Adrenal gland (tissue), 12 donors: ENCODE measurements around the gene SMG6. TPM values are rescaled to one million over a fixed set of nuclear protein-coding genes. Genes with fewer than 3 reads are reported as not detected.

Experiments used
- DNase-seq, 7 donors: peaks; one replicate each; pipeline ENCODE4 v3.0.0-alpha.2; 2019 to 2020
- H3K27ac ChIP-seq, 5 donors: fragments of 200-600 bp; sonication (generic) in 4 of 5; 1 replicate in 3 of 5; 2 replicates in 2 of 5; pipeline versions ENCODE4 v1.5.1 to v1.8.0; 2016 to 2020; ENCODE audit warnings: mild to moderate bottlenecking in 1 of 5
- H3K27me3 ChIP-seq: fragments of 200-600 bp; 2 replicates; pipeline ENCODE4 v1.8.0; 2021
- H3K36me3 ChIP-seq, 2 donors: fragments of 200-600 bp; replicated peaks in 1 of 2; 1 replicate in 1 of 2; 2 replicates in 1 of 2; pipeline versions ENCODE4 v1.5.1 to v1.8.0; 2018 to 2022
- H3K4me1 ChIP-seq, 2 donors: fragments of 200-600 bp; replicated peaks in 1 of 2; 1 replicate in 1 of 2; 2 replicates in 1 of 2; pipeline versions ENCODE4 v1.5.1 to v1.8.0; 2018 to 2021
- H3K4me3 ChIP-seq, 4 donors: fragments of 200-600 bp; sonication (generic) in 3 of 4; one replicate each; pipeline ENCODE4 v1.5.1; 2016 to 2018
- H3K9me3 ChIP-seq, 3 donors: fragments of 200-600 bp; sonication (generic) in 1 of 3; replicated peaks in 1 of 3; 1 replicate in 2 of 3; 2 replicates in 1 of 3; pipeline versions ENCODE4 v1.5.1 to v1.8.0; 2016 to 2021
- POLR2A ChIP-seq, 2 donors: fragments of 450-650 bp; IDR thresholded peaks; one replicate each; pipeline ENCODE4 v1.6.1; 2017; ENCODE audit warnings: antibody characterized with exemption in 2 of 2, mild to moderate bottlenecking in 2 of 2, moderate library complexity in 1 of 2
- WGBS, 4 donors: extraction: QIAGEN DNeasy Blood & Tissue Kit in 2 of 4; methylation state at CpG; one replicate each; pipeline versions ENCODE4 v1.1.5 to v1.1.7; 2013 to 2017; 5-methylcytosine and 5-hydroxymethylcytosine counted together
- intact Hi-C, 2 donors: fragments of 100-400 bp; cut with DNase I; formaldehyde crosslinking; loops; one replicate each; pipeline versions ENCODE4 v1.14.1 to v1.15.0; 2022 to 2023
- polyA plus RNA-seq, 3 donors: library from polyadenylated mRNA; stranded (reverse); fragments of 200-250 nt in 2 of 3; fragments of 350-450 nt in 1 of 3; fragmentation: Illumina TruSeq in 1 of 3; extraction: RNeasy Lipid Tissue Mini Kit (QIAGEN cat#74804) in 1 of 3; gene quantifications; one replicate each; pipeline ENCODE4 v1.2.3, GENCODE V29; 2013 to 2014
- total RNA-seq, 9 donors: library from RNA; depleted of rRNA in 4 of 9; stranded (reverse); fragments of >200 nt in 4 of 9; fragments of 120-200 nt in 1 of 9; fragmentation: NEBNext Ultra II Directional in 1 of 9; extraction: Animal tissue kit (Norgen Biotek cat#: 25700) in 1 of 9; gene quantifications; one replicate each; pipeline versions ENCODE4 v1.1.0 to v1.2.4, GENCODE V29; 2013 to 2023
- TF ChIP-seq, protein P1 (sequence below), 6 experiments: fragments of 450-650 bp in 4 of 6; fragments of 200-600 bp in 2 of 6; sonication (generic) in 1 of 6; IDR thresholded peaks; 1 replicate in 5 of 6; 2 replicates in 1 of 6; pipeline versions ENCODE4 v1.5.1 to v1.8.0; 2016 to 2021; ENCODE audit warnings: antibody characterized with exemption in 6 of 6, mild to moderate bottlenecking in 2 of 6, moderate library complexity in 1 of 6
- donor health status: healthy with polysubstance abuse.
- donor health status: Bipolar disorder and iron deficiency.
- donor health status: DM: yes; HTN: yes; CAD: no.
- donor health status: DM: no; HTN: no; CAD: no.
- donor health status: DM: no; HTN: no; CAD: no.
- donor health status: DM: yes; HTN: yes; CAD: no.

The SMG6 gene
- total and polyA plus RNA-seq, 12 donors, result 15.9 to 85.1 (median 44.0) TPM

GRCh38 chr17:2158396-2158780 is 145.2 kb downstream of the SMG6 start:
- peaks cover 0 to 4% of the 10 kb centered on the region in 2 donors for H3K36me3 ChIP-seq
- no peaks in the 10 kb centered on the region for H3K27me3 ChIP-seq
- no peak for TF ChIP-seq POLR2A (IDR thresholded peaks at IDR 0.05)
- TF ChIP-seq, protein P1, sequence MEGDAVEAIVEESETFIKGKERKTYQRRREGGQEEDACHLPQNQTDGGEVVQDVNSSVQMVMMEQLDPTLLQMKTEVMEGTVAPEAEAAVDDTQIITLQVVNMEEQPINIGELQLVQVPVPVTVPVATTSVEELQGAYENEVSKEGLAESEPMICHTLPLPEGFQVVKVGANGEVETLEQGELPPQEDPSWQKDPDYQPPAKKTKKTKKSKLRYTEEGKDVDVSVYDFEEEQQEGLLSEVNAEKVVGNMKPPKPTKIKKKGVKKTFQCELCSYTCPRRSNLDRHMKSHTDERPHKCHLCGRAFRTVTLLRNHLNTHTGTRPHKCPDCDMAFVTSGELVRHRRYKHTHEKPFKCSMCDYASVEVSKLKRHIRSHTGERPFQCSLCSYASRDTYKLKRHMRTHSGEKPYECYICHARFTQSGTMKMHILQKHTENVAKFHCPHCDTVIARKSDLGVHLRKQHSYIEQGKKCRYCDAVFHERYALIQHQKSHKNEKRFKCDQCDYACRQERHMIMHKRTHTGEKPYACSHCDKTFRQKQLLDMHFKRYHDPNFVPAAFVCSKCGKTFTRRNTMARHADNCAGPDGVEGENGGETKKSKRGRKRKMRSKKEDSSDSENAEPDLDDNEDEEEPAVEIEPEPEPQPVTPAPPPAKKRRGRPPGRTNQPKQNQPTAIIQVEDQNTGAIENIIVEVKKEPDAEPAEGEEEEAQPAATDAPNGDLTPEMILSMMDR (IDR thresholded peaks at IDR 0.05), result no peak
- H3K4me3 ChIP-seq, result no peak overlapping the region
- WGBS, 4 donors, result 85 to 88% (median 87%) methylated on average over 7 of the region's 7 CpGs
- intact Hi-C loops, result no loop called here
- H3K4me1 ChIP-seq, result peaks cover 13 to 24% of the 10 kb centered on the region in 2 donors
- no peaks in the 10 kb centered on the region for H3K9me3 ChIP-seq
- DNase-seq, result peak in 1 of 7 donors; percentile 46
- H3K27ac ChIP-seq, result peak overlapping the region in 1 of 5 donors; percentile 57

- Histone ChIP-seq H3K4me3 (no peak overlapping the region), H3K27me3 (no peaks in the 10 kb centered on the region), H3K4me1 (peaks cover 13 to 24% of the 10 kb centered on the region in 2 donors), H3K36me3 (peaks cover 0 to 4% of the 10 kb centered on the region in 2 donors), H3K27ac (peak overlapping the region in 2 of 5 donors; percentile 30 to 57), H3K9me3 (no peaks in the 10 kb centered on the region)
- intact Hi-C loops, result loop anchor here in 1 of 2 donors (2.0 kb wide), 1 partner anchor 69 kb away; no protein-coding TSS in a partner anchor
- WGBS, 4 donors, result 38 to 58% (median 51%) methylated on average over 3 of the region's 3 CpGs
- DNase-seq, result peak in 3 of 7 donors; percentile 34 to 58 (median 52)
- TF ChIP-seq POLR2A (IDR thresholded peaks at IDR 0.05), result no peak
Observed at GRCh38 chr17:2157675-2158395, 145.8 kb downstream of the SMG6 start.

DNA sequence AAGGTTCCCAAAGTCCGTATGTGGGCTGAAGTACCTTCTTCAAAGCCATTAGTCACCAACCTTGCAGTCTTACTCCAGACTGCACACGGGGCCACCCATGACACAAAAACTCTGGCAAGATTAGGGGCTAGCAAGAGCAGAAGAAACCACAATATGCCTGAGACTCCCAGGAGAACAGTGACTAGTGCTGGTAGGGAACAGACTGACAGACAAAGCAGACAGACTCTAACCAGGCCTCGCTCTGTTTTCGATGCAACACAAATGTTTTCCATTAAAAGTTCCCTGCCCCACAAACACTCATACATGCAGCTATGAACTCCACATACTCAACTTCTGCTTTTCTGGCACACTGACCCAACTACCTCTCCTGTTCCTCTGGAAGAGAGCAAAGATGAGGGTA is 146.5 kb downstream of the SMG6 start:
- intact Hi-C loops, result loop anchor here in 1 of 2 donors (2.0 kb wide), 1 partner anchor 68 kb away; no protein-coding TSS in a partner anchor
- peak in 1 of 7 donors; percentile 44 for DNase-seq
- peaks cover 13 to 24% of the 10 kb centered on the region in 2 donors for H3K4me1 ChIP-seq
- TF ChIP-seq, protein P1 (IDR thresholded peaks at IDR 0.05), result no peak
- TF ChIP-seq POLR2A (IDR thresholded peaks at IDR 0.05), result no peak
- H3K27ac ChIP-seq, result peak overlapping the region in 1 of 5 donors; percentile 30
- no peaks in the 10 kb centered on the region for H3K27me3 ChIP-seq
- no peaks in the 10 kb centered on the region for H3K9me3 ChIP-seq
- peaks cover 0 to 2% of the 10 kb centered on the region in 2 donors for H3K36me3 ChIP-seq
- WGBS, 4 donors, result 38 to 58% (median 54%) methylated on average over 4 of the region's 4 CpGs
- H3K4me3 ChIP-seq, result no peak overlapping the region

GRCh38 chr17:2156666-2157065 is 146.9 kb downstream of the SMG6 start:
- H3K27me3 ChIP-seq, result no peaks in the 10 kb centered on the region
- peaks cover 13 to 24% of the 10 kb centered on the region in 2 donors for H3K4me1 ChIP-seq
- no peak overlapping the region for H3K4me3 ChIP-seq
- intact Hi-C loops, result loop anchor here in 1 of 2 donors (2.0 kb wide), 1 partner anchor 68 kb away; no protein-coding TSS in a partner anchor
- peak overlapping the region in 1 of 5 donors; percentile 30 for H3K27ac ChIP-seq
- 89 to 96% (median 94%) methylated on average over 8 of the region's 8 CpGs for WGBS, 4 donors
- no peaks in the 10 kb centered on the region for H3K36me3 ChIP-seq
- DNase-seq, result peak in 1 of 7 donors; percentile 38
- H3K9me3 ChIP-seq, result no peaks in the 10 kb centered on the region
- TF ChIP-seq, protein P1 (IDR thresholded peaks at IDR 0.05), result no peak
- TF ChIP-seq POLR2A (IDR thresholded peaks at IDR 0.05), result no peak
